K562 treated with DMSO at 1 percent for 4 hours (cell line): ENCODE measurements around the gene STAB1. TPM values are rescaled to one million over a fixed set of nuclear protein-coding genes. Genes with fewer than 3 reads are reported as not detected.

ENCODE experiments used
- total RNA-seq: library from RNA; unstranded; fragments of 300-600 nt; gene quantifications from 2 replicates; pipeline ENCODE4 v1.2.3, GENCODE V29; 2022; ENCODE audit not compliant: insufficient read depth

The STAB1 gene, protein sequence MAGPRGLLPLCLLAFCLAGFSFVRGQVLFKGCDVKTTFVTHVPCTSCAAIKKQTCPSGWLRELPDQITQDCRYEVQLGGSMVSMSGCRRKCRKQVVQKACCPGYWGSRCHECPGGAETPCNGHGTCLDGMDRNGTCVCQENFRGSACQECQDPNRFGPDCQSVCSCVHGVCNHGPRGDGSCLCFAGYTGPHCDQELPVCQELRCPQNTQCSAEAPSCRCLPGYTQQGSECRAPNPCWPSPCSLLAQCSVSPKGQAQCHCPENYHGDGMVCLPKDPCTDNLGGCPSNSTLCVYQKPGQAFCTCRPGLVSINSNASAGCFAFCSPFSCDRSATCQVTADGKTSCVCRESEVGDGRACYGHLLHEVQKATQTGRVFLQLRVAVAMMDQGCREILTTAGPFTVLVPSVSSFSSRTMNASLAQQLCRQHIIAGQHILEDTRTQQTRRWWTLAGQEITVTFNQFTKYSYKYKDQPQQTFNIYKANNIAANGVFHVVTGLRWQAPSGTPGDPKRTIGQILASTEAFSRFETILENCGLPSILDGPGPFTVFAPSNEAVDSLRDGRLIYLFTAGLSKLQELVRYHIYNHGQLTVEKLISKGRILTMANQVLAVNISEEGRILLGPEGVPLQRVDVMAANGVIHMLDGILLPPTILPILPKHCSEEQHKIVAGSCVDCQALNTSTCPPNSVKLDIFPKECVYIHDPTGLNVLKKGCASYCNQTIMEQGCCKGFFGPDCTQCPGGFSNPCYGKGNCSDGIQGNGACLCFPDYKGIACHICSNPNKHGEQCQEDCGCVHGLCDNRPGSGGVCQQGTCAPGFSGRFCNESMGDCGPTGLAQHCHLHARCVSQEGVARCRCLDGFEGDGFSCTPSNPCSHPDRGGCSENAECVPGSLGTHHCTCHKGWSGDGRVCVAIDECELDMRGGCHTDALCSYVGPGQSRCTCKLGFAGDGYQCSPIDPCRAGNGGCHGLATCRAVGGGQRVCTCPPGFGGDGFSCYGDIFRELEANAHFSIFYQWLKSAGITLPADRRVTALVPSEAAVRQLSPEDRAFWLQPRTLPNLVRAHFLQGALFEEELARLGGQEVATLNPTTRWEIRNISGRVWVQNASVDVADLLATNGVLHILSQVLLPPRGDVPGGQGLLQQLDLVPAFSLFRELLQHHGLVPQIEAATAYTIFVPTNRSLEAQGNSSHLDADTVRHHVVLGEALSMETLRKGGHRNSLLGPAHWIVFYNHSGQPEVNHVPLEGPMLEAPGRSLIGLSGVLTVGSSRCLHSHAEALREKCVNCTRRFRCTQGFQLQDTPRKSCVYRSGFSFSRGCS (N-terminal part only)
- total RNA-seq, result 0.58 and 0.67 TPM in 2 replicates

DNA sequence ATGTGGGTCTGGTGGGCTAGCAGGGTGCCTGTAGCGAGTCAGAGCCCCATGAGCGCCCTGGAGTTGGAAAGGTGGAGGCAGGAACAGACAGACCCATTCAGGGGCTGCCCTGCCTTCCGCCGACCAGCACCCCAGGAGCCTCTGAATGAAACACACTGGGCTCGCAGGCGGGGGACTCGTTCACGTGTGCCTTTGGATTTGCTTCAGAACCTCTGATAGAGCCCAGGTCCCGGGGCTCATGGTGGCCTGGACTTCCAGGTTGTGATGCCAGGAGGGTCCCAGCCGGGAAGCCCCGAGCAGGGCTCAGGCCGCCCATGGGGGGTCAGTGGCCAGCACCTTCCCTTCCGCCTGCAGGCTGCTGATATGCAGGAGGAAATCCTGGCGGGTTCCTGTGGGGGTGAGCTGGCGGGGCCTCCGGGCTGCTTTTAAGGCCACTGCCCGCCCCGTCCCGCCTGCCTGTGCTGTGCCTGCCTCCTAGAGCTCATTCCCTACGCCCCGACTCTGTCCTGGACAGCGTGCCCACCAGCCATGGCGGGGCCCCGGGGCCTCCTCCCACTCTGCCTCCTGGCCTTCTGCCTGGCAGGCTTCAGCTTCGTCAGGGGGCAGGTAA is at the start of gene STAB1:
Gene STAB1 (plus strand): TSS at position 453 of the 610 bp plus-strand sequence. CDS start 76 bp downstream, at position 529.

DNA sequence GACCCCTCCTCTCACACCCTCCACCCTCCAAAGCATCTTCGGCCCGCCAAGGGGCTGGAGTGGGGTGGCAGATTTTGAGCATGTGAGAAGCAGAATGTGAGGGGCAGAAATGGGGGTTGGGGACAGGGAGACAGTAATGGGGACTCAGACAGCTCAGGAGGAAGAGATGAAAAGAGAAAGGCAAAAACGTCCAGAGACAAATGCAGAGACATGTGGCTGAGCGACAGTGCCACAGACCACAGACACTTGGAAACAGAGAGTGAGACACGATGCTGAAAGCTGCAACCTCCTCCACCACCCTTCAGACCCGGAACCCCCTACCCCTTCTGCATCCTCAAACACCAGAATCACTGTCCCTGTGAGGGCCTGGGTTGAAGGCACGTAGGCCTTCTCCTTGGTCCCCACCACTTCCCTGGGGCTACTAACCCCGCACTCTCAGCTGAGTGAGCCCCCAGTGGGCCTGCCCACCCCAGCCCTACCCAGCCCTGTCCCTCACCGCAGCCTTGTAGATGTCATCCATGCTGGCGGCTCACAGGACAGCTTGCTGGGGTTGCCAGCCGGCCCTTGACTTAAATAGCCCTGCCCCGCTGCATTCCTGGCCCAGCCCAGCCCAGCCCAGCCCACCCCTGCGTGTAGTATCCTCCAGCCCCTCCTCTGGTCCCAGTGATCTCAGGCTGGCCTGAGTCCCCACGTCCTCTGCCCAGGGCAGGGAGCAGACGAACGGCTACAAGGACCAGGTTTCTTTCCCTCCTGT is 41.5 kb upstream of the STAB1 start, which contains the start of gene TNNC1:
Gene TNNC1 (minus strand): TSS at position 546 of the 754 bp plus-strand sequence. CDS start 26 bp downstream, at position 520.

DNA sequence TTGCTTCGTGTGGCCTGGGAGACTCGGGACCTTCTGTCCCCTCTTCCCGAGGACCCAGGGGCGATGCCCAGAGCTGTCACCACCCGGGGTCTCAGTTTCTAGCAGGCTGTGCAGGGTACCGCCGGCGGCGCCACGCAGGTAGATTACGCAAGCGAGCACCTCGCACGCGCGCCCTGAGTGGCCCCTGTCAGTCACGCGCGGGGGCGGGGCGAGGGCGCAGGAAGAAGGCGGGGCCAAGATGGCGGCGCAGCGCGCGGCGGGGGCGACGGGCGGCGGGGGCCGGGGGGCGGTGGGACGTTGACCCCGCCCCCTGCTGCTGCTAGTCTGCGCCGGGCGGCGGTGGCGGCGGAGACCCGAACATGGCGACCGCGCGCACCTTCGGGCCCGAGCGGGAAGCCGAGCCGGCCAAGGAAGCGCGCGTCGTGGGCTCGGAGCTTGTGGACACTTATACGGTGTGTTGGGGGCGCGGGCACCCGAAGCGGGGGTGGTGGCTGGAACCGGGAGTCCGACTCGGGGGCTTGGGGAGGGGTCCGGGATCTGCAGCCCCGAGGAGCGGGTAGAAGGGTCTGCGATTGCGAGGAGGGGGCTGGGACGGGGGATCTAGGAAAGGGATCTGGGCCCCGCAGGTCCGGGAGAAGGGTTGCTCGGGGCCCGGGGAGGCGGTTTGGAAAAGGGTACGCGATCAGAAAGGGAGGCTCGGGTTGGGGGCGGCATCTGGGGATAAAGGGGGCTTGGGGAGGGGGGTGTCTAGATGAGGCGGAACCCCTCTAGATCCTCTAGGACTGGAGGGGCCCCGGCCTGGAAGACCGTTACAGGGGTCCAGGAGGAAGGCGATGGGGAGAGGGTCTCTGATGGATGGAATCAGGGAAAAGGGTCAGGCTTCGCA is 39.6 kb upstream of the STAB1 start, which contains the start of gene NISCH:
Gene NISCH (plus strand): TSS at position 322 of the 886 bp plus-strand sequence. CDS start 38 bp downstream, at position 360.

DNA sequence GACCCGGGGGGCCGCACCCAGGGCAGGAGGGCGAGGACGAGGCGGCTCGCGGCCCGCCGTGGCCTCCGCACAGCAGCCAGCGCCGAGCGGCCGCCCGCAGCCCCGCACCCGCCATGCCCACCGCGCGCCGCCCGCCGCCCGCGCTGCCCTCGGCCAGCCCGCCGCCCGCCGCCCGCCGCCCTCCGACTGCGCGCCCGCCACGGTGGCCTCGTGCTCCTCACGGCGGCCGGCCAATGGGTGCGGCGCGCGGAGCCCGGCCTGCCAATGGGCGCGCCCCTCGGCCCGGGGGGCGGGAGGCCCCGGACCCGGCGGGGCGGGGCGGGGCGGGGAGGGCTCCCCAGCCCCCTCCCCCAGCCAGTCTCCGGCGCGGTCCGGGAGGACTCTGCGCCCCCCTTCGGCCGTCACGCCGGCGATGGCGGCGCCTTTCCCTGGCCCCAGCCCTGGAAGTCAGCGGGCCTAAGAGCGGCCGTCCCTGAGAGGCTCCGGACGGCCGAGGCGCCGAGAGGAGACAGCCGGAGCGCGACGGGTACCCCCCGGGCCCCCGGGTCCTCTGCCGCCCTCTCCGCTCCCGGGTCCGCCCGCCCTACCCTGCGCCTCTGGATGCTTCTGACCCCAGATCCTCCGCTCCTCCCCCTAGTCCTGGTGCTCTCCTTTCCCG is 38.6 kb downstream of the STAB1 start, which contains the start of gene NT5DC2:
Gene NT5DC2 (minus strand): TSS at position 235 of the 658 bp plus-strand sequence. CDS start 120 bp downstream, at position 115.

DNA sequence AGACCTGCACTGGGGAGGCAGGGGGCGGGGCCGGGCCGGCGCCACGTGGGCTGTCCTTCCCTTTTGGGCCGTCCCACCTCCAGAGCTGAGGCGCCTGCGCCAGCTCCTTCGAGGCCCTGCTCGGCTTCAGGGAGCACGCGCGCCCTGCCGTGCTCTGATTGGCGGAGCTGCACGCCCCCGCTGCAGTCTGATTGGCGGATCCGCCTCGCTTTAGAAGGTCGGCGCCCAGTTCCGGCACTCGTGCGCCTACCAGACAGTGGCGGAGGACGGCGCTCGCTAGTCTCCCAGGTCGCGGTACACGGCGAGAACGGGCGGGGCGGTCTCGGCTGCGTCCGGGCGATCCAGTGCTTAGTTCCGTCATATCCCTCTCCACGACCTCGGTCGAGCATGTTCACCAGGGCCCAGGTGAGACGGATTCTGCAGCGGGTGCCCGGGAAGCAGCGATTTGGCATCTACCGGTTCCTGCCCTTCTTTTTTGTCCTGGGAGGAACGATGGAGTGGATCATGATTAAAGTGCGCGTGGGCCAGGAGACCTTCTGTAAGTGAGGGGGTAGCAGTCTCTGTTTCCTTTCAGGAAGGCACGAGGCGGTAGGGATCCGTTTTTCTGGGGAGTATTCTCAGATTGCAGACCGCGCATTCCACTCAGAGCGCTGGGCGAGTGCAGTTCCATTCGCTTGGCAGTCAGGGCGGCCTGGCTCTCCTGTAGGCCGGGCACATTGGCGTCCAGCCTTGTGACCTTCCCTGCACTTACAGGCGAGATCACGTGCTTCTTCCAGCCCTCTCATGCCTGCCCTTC is 41.4 kb downstream of the STAB1 start, which contains the start of gene UQCC5:
Gene UQCC5 (plus strand): TSS at position 237 of the 796 bp plus-strand sequence. CDS start 151 bp downstream, at position 388.

Other genes starting within 250 kb of the STAB1 start
- 15.1 and 16.0 TPM in 2 replicates for gene PPM1M, start 249.6 kb upstream of the STAB1 start, total RNA-seq
- gene WDR82, start 216.7 kb upstream of the STAB1 start, total RNA-seq, result 29.5 and 31.8 TPM in 2 replicates
- gene GLYCTK, start 207.5 kb upstream of the STAB1 start, total RNA-seq, result 1.3 and 3.3 TPM in 2 replicates
- gene DNAH1, start 179.0 kb upstream of the STAB1 start, total RNA-seq, result 1.0 and 1.6 TPM in 2 replicates
- gene BAP1, start 85.3 kb upstream of the STAB1 start, total RNA-seq, result 49.6 and 53.6 TPM in 2 replicates
- gene PHF7, start 84.7 kb upstream of the STAB1 start, total RNA-seq, result 42.9 and 43.4 TPM in 2 replicates
- 1.0 TPM in 1 of 2 replicates, not detected in the other for gene SEMA3G, start 50.2 kb upstream of the STAB1 start, total RNA-seq
- gene TNNC1, start 41.3 kb upstream of the STAB1 start, total RNA-seq, result not detected in 2 replicates
- gene NISCH, start 39.7 kb upstream of the STAB1 start, total RNA-seq, result 35.7 and 46.3 TPM in 2 replicates
- gene NT5DC2, start 38.5 kb downstream of the STAB1 start, total RNA-seq, result 219 and 226 TPM in 2 replicates
- 4.0 and 37.3 TPM in 2 replicates for gene UQCC5, start 41.3 kb downstream of the STAB1 start, total RNA-seq
- 18.0 and 19.6 TPM in 2 replicates for gene PBRM1, start 190.6 kb downstream of the STAB1 start, total RNA-seq
- gene GNL3, start 190.7 kb downstream of the STAB1 start, total RNA-seq, result 25.1 and 33.0 TPM in 2 replicates
- 31.8 and 35.5 TPM in 2 replicates for gene GLT8D1, start 210.5 kb downstream of the STAB1 start, total RNA-seq
- gene SPCS1, start 210.8 kb downstream of the STAB1 start, total RNA-seq, result 63.1 and 82.8 TPM in 2 replicates